GM08714 (cell line): ENCODE measurements around the gene JHY.

Experiments used
- H3K4me3 ChIP-seq: fragments of 200-500 bp; sonication (Bioruptor generic); 2 replicates; pipeline ENCODE4 v1.5.1; 2014; ENCODE audit warnings: mild to moderate bottlenecking, low read length, inconsistent platforms
- ZNF274 ChIP-seq: IDR thresholded peaks from 2 replicates; pipeline ENCODE4 v1.6.1; 2012; ENCODE audit warnings: mild to moderate bottlenecking, low read depth, low read length

The JHY gene

DNA sequence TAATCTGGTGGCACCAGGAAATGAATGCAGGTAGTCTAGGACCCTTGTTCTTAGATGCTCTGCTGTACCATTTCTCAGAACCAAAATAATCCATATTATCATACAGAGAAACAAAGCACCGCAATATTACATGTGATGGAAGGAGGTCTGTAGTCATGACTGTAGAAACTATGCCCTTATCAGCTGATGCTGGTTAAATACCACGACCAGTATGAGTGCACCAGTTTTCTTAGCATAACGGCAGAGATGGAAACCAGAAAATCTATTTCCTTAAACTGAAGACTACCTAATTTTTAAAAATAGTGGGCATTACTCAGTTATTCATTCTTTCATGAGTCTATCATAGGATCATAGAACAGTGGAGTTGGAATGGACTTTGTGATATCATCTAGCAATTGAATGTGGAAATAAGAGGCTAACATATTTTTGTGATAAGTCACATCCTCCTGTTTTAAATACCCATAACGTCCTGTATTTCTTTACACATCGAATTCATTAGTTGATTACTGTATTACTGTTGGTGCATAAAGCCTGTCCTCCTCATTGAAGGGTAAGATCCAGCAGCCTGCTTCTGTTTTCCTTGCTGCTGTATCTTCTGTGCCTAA, 15.1 kb downstream of the JHY start:
- TF ChIP-seq ZNF274 = no peak
- H3K4me3 ChIP-seq = no peak overlapping the region

- no peak for TF ChIP-seq ZNF274
- H3K4me3 ChIP-seq = no peak overlapping the region
Measured at GRCh38 chr11:122898799-122899198, 16.2 kb downstream of the JHY start.

DNA sequence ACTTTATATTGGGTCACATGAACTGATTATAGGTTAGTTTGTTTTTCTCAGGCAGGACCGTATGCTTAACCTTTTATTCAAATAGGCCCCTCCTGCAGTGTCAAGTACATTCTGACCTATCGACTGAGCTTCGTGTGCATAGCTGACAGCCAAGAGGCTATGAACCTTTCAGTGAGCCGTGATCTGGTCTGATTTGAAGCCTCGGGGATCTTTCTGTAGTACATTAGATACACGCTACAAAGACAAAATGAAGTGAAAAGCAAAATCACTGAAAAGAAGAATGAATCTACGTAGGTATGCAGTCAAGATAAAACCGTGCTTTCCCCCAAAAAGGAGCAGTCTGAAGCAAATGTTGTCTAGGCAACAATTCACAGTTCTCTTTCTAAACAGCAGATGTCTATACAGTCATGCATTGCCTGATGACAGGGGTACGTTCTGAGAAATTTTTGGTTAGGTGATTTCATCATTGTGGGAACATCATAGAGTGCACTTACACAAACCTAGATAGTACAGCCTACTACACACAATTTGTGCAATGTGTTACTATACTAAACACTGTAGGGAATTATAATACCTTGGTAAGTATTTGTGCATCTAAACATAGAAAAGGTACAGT, 18.1 kb downstream of the JHY start:
- TF ChIP-seq ZNF274 = no peak
- no peak overlapping the region for H3K4me3 ChIP-seq

DNA sequence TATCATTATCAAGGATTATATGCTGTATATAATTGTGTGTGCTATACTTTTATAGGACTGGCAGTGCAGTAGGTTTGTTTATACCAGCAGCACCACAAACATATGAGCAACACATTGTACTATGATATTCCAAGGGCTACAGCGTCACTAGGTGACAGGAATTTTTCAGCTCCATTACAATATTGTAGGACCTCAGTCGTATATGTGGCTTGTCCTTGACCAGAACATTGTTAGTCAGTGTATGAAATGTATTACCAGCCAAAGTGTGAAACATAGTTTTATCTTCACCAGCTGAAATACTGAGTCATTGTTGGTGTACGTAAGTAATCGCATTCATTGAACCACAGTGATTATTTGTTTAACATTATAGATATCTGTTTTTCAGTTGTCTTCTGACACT, 20.4 kb downstream of the JHY start:
- H3K4me3 ChIP-seq = no peak overlapping the region
- TF ChIP-seq ZNF274 = no peak

DNA sequence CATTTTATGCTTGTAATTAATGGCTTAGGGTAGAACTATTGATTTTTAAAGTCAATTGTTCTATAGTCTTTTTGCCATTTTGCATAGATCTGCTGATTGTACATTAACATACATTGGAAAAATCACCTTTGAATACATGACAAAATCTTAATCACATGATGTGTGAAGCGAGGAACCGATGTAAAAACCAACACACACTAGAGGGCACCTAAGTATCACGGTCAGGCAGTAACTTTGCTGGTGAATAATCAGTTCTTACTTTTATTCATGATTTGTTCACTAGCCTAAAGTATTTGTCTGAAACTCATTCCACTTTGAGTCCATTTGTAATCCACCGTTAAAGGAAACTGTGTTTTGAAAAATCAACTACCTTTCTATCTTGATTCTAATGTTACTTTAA, 28.2 kb downstream of the JHY start:
- no peak overlapping the region for H3K4me3 ChIP-seq
- TF ChIP-seq ZNF274 = no peak

GRCh38 chr11:122917311-122917710, 34.8 kb downstream of the JHY start:
- TF ChIP-seq ZNF274 = no peak
- no peak overlapping the region for H3K4me3 ChIP-seq

DNA sequence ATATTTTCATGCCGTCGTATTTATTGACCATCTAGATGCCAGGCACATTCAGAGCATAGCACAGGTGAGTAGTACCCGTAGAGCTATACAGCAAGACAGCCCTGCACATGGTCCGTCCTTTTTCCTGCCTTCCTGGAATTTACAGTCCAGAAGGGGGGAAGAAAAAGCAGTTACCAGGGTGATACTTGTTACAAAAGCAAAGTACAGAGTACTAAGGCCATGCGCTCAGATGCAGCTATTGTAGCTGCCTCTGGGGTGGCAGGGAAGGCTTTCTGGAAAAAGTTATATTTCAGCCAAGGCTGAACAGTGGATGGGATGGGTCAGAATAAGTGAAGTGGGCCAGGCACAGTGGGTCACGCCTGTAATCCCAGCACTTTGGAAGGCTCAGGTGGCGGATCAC, 36.2 kb downstream of the JHY start:
- no peak for TF ChIP-seq ZNF274
- no peak overlapping the region for H3K4me3 ChIP-seq

DNA sequence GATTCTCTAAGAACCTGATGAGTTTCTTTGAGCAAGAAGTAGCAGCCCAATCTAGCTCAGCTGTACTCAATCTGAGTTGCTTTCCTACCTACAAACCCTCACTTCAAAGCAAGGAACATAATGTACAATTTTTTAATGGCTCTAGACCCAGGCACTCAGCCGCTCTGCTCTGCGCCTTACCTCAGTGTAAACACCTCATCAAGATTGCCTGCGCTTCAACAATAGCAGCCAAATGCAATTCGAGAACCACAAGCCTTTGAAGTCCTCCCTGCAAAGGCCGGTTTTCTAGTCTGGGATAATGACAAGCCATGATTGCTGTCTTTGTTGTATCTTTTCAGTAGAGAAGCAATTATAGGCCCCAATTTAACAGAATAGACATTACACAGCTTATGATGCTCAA, 38.0 kb downstream of the JHY start:
- no peak overlapping the region for H3K4me3 ChIP-seq
- TF ChIP-seq ZNF274 = no peak

DNA sequence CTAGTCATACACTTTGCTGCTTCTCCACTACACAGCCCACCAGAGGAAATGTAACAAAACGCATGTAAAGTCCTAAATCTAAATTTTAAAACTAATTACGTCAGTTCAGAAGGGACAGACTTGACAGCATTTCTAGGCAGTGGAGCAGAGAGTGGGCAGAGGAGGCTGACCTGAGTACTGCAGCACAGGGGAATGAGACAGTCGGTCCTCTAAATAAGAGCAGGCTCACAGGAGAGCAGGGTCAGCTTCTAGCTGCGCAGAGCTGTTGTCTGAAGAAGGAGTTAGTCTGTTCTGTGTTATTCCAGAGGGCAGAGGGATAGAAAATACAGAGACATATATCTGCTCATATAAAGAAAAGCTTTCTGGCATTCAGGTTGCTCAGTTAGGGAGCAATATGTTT, 40.3 kb downstream of the JHY start:
- no peak for TF ChIP-seq ZNF274
- H3K4me3 ChIP-seq = no peak overlapping the region

DNA sequence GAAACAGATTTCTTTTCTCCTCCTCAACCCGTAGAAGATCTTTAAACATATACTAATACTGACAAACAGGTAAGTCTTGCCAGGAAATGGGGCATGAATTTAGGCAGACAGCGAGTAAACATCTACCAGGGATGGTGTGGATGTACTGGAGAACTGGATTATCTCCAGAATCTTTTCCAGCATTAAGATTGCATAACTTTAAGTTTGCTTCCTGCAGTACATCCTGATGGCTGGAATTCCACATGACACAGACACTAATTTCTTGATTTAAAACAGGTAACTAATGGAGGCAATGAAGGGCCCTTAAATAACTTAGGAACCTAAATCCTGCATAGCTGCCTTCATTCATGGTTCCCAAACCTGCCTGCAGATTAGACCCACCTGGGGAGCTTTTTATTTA, 40.7 kb downstream of the JHY start:
- H3K4me3 ChIP-seq = no peak overlapping the region
- no peak for TF ChIP-seq ZNF274

DNA sequence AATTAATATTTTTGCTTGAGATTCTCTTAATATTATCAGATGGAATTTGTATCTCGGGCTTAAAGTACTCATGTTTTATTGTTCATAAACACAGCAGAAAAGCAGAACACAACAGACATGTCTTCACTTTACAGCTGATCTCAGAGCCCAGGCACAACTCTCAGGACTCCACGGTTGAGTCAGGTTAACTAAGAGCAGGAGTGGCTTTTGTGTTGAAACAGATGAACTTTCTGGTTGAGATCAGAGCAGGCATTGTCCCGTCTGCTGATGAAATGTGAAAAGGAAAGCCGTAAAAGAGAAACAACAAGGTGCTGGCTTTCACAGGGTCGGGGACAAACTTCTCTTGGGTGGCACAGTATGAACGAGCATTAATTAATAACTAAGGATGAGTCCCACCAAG, 49.0 kb downstream of the JHY start:
- TF ChIP-seq ZNF274 = no peak
- H3K4me3 ChIP-seq = no peak overlapping the region

DNA sequence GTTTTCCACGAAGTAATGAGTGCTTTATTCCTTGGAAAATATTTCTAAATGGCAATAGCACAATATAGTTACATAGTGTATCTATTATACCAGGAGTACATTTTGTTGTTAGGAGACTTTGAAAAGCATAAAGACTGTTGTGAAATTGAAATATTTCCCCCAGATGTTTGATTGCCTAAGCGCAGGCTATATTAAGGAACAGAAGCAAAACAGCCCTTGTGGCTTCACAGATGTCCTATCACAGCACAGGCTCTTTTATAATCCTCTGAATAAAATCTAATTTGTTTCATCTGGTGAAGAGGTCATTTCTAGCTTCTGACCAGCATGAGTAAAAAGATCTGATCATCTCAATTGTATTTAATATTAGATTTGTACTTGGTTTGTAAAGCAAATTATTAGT, 50.9 kb downstream of the JHY start:
- TF ChIP-seq ZNF274 = no peak
- H3K4me3 ChIP-seq = no peak overlapping the region

GRCh38 chr11:122937983-122938382, 55.4 kb downstream of the JHY start:
- no peak overlapping the region for H3K4me3 ChIP-seq
- no peak for TF ChIP-seq ZNF274

GRCh38 chr11:122938557-122938956, 56.0 kb downstream of the JHY start:
- no peak for TF ChIP-seq ZNF274
- H3K4me3 ChIP-seq = no peak overlapping the region

DNA sequence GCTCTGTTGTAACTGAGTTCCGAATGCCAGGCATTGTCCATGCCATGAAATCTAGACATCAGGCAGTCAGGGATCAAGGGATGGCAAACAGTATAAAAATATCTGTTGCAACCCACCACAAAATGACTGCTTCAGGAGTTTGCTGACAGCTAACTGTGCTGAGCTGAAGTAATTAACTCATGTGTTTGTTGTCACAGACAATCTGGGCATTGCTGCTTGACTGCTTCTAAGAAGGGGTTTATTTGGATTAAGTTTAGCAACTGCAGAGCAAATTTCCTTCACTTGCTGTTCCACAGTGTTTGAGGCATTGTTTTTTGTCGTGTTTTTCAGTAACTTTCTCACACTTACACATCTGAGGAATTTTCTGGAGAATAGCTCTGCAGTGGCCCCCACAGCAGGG, 68.7 kb downstream of the JHY start:
- H3K4me3 ChIP-seq = no peak overlapping the region
- TF ChIP-seq ZNF274 = no peak

DNA sequence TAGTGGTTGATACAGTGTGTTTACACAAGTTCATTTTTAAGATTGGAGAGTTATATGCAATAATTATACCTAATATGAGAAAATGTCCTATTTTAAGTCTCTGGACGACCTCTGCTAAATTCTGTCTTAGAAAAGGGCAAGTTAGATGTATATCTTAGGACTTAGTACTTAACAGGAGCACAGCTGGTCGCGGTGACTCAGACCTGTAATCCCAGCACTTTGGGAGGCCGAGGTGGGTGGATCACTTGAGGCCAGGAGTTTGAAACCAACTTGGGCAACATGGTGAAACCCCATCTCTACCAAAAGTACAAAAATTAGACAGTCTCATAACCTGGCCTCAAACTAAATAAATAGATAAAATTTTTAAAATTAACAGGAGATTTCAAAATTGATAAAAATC, 71.9 kb downstream of the JHY start:
- H3K4me3 ChIP-seq = no peak overlapping the region
- TF ChIP-seq ZNF274 = no peak

GRCh38 chr11:122963961-122964360, 81.4 kb downstream of the JHY start:
- no peak for TF ChIP-seq ZNF274
- H3K4me3 ChIP-seq = no peak overlapping the region
